Caco-2 (cell line): ENCODE data around the gene SCFD2. TPM values are rescaled to one million over a fixed set of nuclear protein-coding genes. Genes with fewer than 3 reads are reported as not detected.

Source experiments
- BruUV-seq: library from RNA; stranded (reverse); fragments of 400-500 nt; replicated peaks from 2 replicates; lab custom pipeline; 2021; lab: Mats Ljungman, UMichigan
- CTCF ChIA-PET: fragments of 300-600 bp; sonication (Branson Sonifier 250); formaldehyde crosslinking; loops from one replicate; lab custom pipeline; 2022; ENCODE audit warnings: antibody characterized with exemption; lab: Charles Lee
- POLR2A ChIA-PET: fragments of 300-600 bp; sonication (Branson Sonifier 250); formaldehyde crosslinking; loops from one replicate; lab custom pipeline; 2022; ENCODE audit warnings: antibody characterized with exemption; lab: Charles Lee
- DNase-seq, 2 experiments: peaks; one replicate each; pipeline versions ENCODE4 v3.0.0 to v3.0.0-alpha.2; 2020 to 2022
- H3K27me3 ChIP-seq: replicated peaks from 2 replicates; pipeline ENCODE4 v1.6.0; 2011; ENCODE audit warnings: low read length; ENCODE audit not compliant: control insufficient read depth, insufficient read depth
- H3K36me3 ChIP-seq: 2 replicates; pipeline ENCODE4 v1.5.1; 2011; ENCODE audit warnings: low read length; ENCODE audit not compliant: control insufficient read depth, insufficient read depth
- H3K4me1 ChIP-seq: fragments of 250-450 bp; sonication (Bioruptor Pico); 2 replicates; pipeline ENCODE4 v1.5.1; 2020; ENCODE audit warnings: mild to moderate bottlenecking
- H3K4me3 ChIP-seq: 2 replicates; pipeline ENCODE4 v1.5.1; 2011; ENCODE audit warnings: low read depth, mild to moderate bottlenecking, control low read depth, low read length
- H3K9me3 ChIP-seq: fragments of 250-450 bp; sonication (Bioruptor Pico); 2 replicates; pipeline ENCODE4 v1.5.1; 2020; ENCODE audit warnings: mild to moderate bottlenecking, moderate library complexity
- H3K27ac Mint-ChIP-seq: one replicate; pipeline ENCODE4 v1.8.0; 2022; ENCODE audit warnings: mixed read lengths; ENCODE audit not compliant: unreplicated experiment
- H3K27me3 Mint-ChIP-seq: one replicate; pipeline ENCODE4 v1.8.0; 2022; ENCODE audit warnings: mixed read lengths; ENCODE audit not compliant: insufficient read depth, unreplicated experiment
- H3K36me3 Mint-ChIP-seq: one replicate; pipeline ENCODE4 v1.8.0; 2022; ENCODE audit warnings: mild to moderate bottlenecking, mixed read lengths; ENCODE audit not compliant: insufficient read depth, unreplicated experiment
- H3K4me1 Mint-ChIP-seq: one replicate; pipeline ENCODE4 v1.8.0; 2022; ENCODE audit warnings: low read depth, mixed read lengths; ENCODE audit not compliant: unreplicated experiment
- H3K4me3 Mint-ChIP-seq: one replicate; pipeline ENCODE4 v1.8.0; 2022; ENCODE audit warnings: mild to moderate bottlenecking, moderate library complexity, mixed read lengths; ENCODE audit not compliant: unreplicated experiment
- H3K9me3 Mint-ChIP-seq: one replicate; pipeline ENCODE4 v1.8.0; 2022; ENCODE audit warnings: mixed read lengths; ENCODE audit not compliant: unreplicated experiment
- intact Hi-C: fragments of 100-400 bp; cut with micrococcal nuclease; formaldehyde crosslinking; loops from one replicate; pipeline ENCODE4 v1.10.0; 2022; ENCODE audit not compliant: unreplicated experiment
- total RNA-seq: library from RNA; stranded (reverse); gene quantifications from 2 replicates; pipeline ENCODE4 v1.2.3, GENCODE V29; 2022
- TF ChIP-seq, protein P1 (sequence below), 2 experiments: fragments of 200-600 bp in 1 of 2; IDR thresholded peaks; 1 replicate in 1 of 2; 2 replicates in 1 of 2; pipeline versions ENCODE4 v1.5.1 to v1.8.0; 2011 to 2022; ENCODE audit warnings: antibody characterized with exemption in 1 of 2, control low read depth in 1 of 2, inconsistent platforms in 1 of 2, low read depth in 1 of 2, low read length in 1 of 2, mild to moderate bottlenecking in 1 of 2, moderate library complexity in 1 of 2; ENCODE audit not compliant: insufficient read depth in 1 of 2, severe bottlenecking in 1 of 2, unreplicated experiment in 1 of 2

Gene SCFD2
- total RNA-seq, 1 experiment from 2014 or later = 12.2 TPM

DNA sequence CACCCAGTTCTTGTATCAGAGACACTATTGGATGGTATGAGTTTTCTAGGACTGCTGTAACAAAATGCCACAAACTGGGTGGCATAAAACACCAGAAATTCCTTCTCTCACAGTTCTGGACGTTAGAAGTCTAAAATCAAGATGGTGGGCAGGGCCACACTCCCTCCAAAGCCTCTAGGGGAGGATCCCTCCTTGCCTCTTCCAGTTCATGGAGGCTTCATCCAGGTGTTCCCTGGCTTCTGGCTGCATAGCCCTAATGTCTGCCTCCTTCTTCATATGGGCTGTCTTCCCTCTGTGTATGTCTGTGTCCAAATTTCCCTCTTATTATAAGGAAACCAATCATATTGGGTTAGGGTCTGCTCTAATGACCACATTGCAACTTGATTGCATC, 542.2 kb downstream of the SCFD2 start:
- H3K36me3 Mint-ChIP-seq = no peaks in the 10 kb centered on the region
- H3K9me3 Mint-ChIP-seq = no peaks in the 10 kb centered on the region
- TF ChIP-seq, protein P1, sequence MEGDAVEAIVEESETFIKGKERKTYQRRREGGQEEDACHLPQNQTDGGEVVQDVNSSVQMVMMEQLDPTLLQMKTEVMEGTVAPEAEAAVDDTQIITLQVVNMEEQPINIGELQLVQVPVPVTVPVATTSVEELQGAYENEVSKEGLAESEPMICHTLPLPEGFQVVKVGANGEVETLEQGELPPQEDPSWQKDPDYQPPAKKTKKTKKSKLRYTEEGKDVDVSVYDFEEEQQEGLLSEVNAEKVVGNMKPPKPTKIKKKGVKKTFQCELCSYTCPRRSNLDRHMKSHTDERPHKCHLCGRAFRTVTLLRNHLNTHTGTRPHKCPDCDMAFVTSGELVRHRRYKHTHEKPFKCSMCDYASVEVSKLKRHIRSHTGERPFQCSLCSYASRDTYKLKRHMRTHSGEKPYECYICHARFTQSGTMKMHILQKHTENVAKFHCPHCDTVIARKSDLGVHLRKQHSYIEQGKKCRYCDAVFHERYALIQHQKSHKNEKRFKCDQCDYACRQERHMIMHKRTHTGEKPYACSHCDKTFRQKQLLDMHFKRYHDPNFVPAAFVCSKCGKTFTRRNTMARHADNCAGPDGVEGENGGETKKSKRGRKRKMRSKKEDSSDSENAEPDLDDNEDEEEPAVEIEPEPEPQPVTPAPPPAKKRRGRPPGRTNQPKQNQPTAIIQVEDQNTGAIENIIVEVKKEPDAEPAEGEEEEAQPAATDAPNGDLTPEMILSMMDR (IDR thresholded peaks at IDR 0.05; ENCODE audit: insufficient read depth in 1 of 2, low read depth in 1 of 2, low read length in 1 of 2, severe bottlenecking in 1 of 2, unreplicated experiment in 1 of 2) = no peak
- no peak overlapping the region for H3K4me3 Mint-ChIP-seq
- Histone ChIP-seq H3K36me3 (no peaks in the 10 kb centered on the region), H3K27me3 (no peaks in the 10 kb centered on the region), H3K9me3 (no peaks in the 10 kb centered on the region), H3K4me3 (no peak overlapping the region), H3K4me1 (peaks cover 34% of the 10 kb centered on the region)
- ChIA-PET POLR2A (no interaction called here), CTCF (no interaction called here)
- peaks cover 6% of the 10 kb centered on the region for H3K4me1 Mint-ChIP-seq
- H3K27me3 Mint-ChIP-seq = no peaks in the 10 kb centered on the region
- peak overlapping the region; percentile 63 for H3K27ac Mint-ChIP-seq
- intact Hi-C loops = loop anchor here (2.0 kb wide), 1 partner anchor 35 kb away; no protein-coding TSS in a partner anchor
- BruUV-seq = no TSS peak
- DNase-seq = no peak

Other genes starting within 250 kb of the SCFD2 start
- gene FIP1L1, start 11.6 kb upstream of the SCFD2 start, total RNA-seq = 62.5 and 69.4 TPM in 2 replicates
- gene LNX1, start 225.4 kb upstream of the SCFD2 start, total RNA-seq = 9.3 and 12.4 TPM in 2 replicates